Right lobe of liver (tissue), 6 donors: ENCODE data around the gene CD9. TPM values are rescaled to one million over a fixed set of nuclear protein-coding genes. Genes with fewer than 3 reads are reported as not detected.
A peak's percentile ranks its signal among the peaks of the same experiment; 100 is the strongest.

ENCODE experiments used
- ATAC-seq, 4 donors: fragments of 200-7000 bp; cut with Tn5 transposase; one replicate each; pipeline ENCODE4 v1.9.1; 2020; ENCODE audit warnings: mild to moderate bottlenecking in 4 of 4, moderate library complexity in 4 of 4
- DNase-seq, 3 donors: peaks; one replicate each; pipeline ENCODE4 v3.0.0-alpha.2; 2020
- H3K27ac ChIP-seq, 3 donors: fragments of 200-600 bp; one replicate each; pipeline ENCODE4 v1.8.0; 2022
- H3K27me3 ChIP-seq, 2 donors: fragments of 200-600 bp; one replicate each; pipeline ENCODE4 v1.8.0; 2022
- H3K36me3 ChIP-seq, 4 donors: fragments of 200-600 bp; sonication (generic) in 1 of 4; one replicate each; pipeline versions ENCODE4 v1.5.1 to v1.8.0; 2017 to 2022; ENCODE audit warnings: control low read depth in 1 of 4
- H3K4me1 ChIP-seq, 4 donors: fragments of 200-600 bp; sonication (generic) in 1 of 4; one replicate each; pipeline versions ENCODE4 v1.5.1 to v1.8.0; 2017 to 2022; ENCODE audit warnings: control low read depth in 1 of 4
- H3K4me3 ChIP-seq, 3 donors: fragments of 200-600 bp; one replicate each; pipeline ENCODE4 v1.8.0; 2022
- H3K9me3 ChIP-seq, 4 donors: fragments of 200-600 bp; sonication (generic) in 1 of 4; one replicate each; pipeline versions ENCODE4 v1.5.1 to v1.8.0; 2017 to 2022; ENCODE audit warnings: control low read depth in 1 of 4
- CTCF ChIP-seq, 4 donors: fragments of 200-600 bp in 3 of 4; fragments of 450-650 bp in 1 of 4; IDR thresholded peaks; one replicate each; pipeline versions ENCODE4 v1.5.1 to v1.8.0; 2016 to 2022; ENCODE audit warnings: antibody characterized with exemption in 4 of 4, mild to moderate bottlenecking in 2 of 4
- POLR2A ChIP-seq: fragments of 450-650 bp; IDR thresholded peaks from one replicate; pipeline ENCODE4 v1.6.1; 2017; ENCODE audit warnings: antibody characterized with exemption, mild to moderate bottlenecking
- WGBS: methylation state at CpG from one replicate; pipeline ENCODE4 v1.1.6; 2018; ENCODE audit warnings: low coverage, low lambda C conversion rate; ENCODE audit not compliant: insufficient coverage; ENCODE audit errors: missing lambda C conversion rate; 5-methylcytosine and 5-hydroxymethylcytosine counted together
- intact Hi-C, 2 donors: fragments of 100-400 bp; cut with DNase I; formaldehyde crosslinking; loops; one replicate each; pipeline versions ENCODE4 v1.11.2 to v1.14.1; 2022
- total RNA-seq, 6 experiments: library from RNA; depleted of rRNA in 2 of 6; stranded (reverse); fragments of >200 nt in 2 of 6; fragmentation: NEBNext Ultra II Directional in 3 of 6; extraction: Animal tissue kit (Norgen Biotek cat#: 25700) in 3 of 6; gene quantifications; one replicate each; pipeline versions ENCODE4 v1.1.0 to v1.2.4, GENCODE V29; 2016 to 2023
- donor health status: DM: no; HTN: yes; CAD: no.
- donor health status: DM: no; HTN: no; CAD: no.
- donor health status: DM: no; HTN: no; CAD: no.
- donor health status: DM: no; HTN: yes; CAD: no.
- donor health status: DM: no; HTN: yes; CAD: no.

The CD9 gene
- total RNA-seq, 6 experiments from 2014 or later, result 17.2 to 65.7 (median 34.2) TPM

GRCh38 chr12:6279256-6279628 lies 79.0 kb downstream of the CD9 start:
- Histone ChIP-seq H3K36me3 (no peaks in the 10 kb centered on the region), H3K4me3 (no peak overlapping the region), H3K27me3 (no peaks in the 10 kb centered on the region), H3K27ac (peak overlapping the region in 2 of 3 donors; percentile 0 to 12), H3K9me3 (no peaks in the 10 kb centered on the region), H3K4me1 (peaks cover 0 to 28% (median 8%) of the 10 kb centered on the region in 4 donors)
- ATAC-seq (no peak), DNase-seq (no peak)
- 74% methylated on average over 8 of the region's 12 CpGs for WGBS
- intact Hi-C loops, result loop anchor here in 1 of 2 donors (10.0 kb wide), 1 partner anchor 74 kb away; the partner anchor contains the start of gene CD9
- TF ChIP-seq POLR2A, result no peak
- no peak for TF ChIP-seq CTCF (IDR thresholded peaks at IDR 0.05)

- no peaks in the 10 kb centered on the region for H3K27me3 ChIP-seq
- DNase-seq (peak in 1 of 3 donors; percentile 31), ATAC-seq (no peak)
- peak overlapping the region; percentile 0 to 29 (median 12) for H3K27ac ChIP-seq
- TF ChIP-seq POLR2A (no peak), CTCF (IDR thresholded peaks at IDR 0.05) (no peak)
- H3K9me3 ChIP-seq, result no peaks in the 10 kb centered on the region
- peaks cover 0 to 28% (median 8%) of the 10 kb centered on the region in 4 donors for H3K4me1 ChIP-seq
- H3K4me3 ChIP-seq, result no peak overlapping the region
- WGBS, result 75% methylated on average over 4 of the region's 8 CpGs
- intact Hi-C loops, result loop anchor here (5.0 to 10.0 kb wide), 2 partner anchors 75 to 212 kb away; partner anchors contain the start of gene CD9 (in 1 of the 2)
- no peaks in the 10 kb centered on the region for H3K36me3 ChIP-seq
Observed at GRCh38 chr12:6279631-6280030, 79.4 kb downstream of the CD9 start.

- peak; percentile 5 to 67 (median 32) for ATAC-seq
- H3K27ac ChIP-seq, result peak overlapping the region; percentile 0 to 23 (median 7)
Observed at GRCh38 chr12:6280053-6280469, 79.9 kb downstream of the CD9 start.

GRCh38 chr12:6280672-6281071 lies 80.5 kb downstream of the CD9 start:
- no peak for ATAC-seq
- peak overlapping the region in 1 of 3 donors; percentile 23 for H3K27ac ChIP-seq

More at GRCh38 chr12:6280053-6280469, 79.9 kb downstream of the CD9 start:
- H3K27me3 ChIP-seq, result no peaks in the 10 kb centered on the region
- no peak overlapping the region for H3K4me3 ChIP-seq
- peak; percentile 41 for TF ChIP-seq POLR2A
- no peak for TF ChIP-seq CTCF (IDR thresholded peaks at IDR 0.05)
- peak in 2 of 3 donors; percentile 38 to 67 for DNase-seq
- H3K9me3 ChIP-seq, result no peaks in the 10 kb centered on the region
- H3K36me3 ChIP-seq, result no peaks in the 10 kb centered on the region
- peaks cover 0 to 28% (median 8%) of the 10 kb centered on the region in 4 donors for H3K4me1 ChIP-seq
- intact Hi-C loops, result loop anchor here (5.0 kb wide), 1 partner anchor 213 kb away; no protein-coding TSS in a partner anchor
- 15% methylated on average over 1 of the region's 2 CpGs for WGBS

More at GRCh38 chr12:6280672-6281071, 80.5 kb downstream of the CD9 start:
- intact Hi-C loops, result loop anchor here (5.0 kb wide), 1 partner anchor 213 kb away; no protein-coding TSS in a partner anchor
- H3K4me1 ChIP-seq, result peaks cover 0 to 28% (median 8%) of the 10 kb centered on the region in 4 donors
- DNase-seq, result peak in 1 of 3 donors; percentile 16
- no peaks in the 10 kb centered on the region for H3K27me3 ChIP-seq
- 84% methylated on average over 11 of the region's 11 CpGs for WGBS
- no peaks in the 10 kb centered on the region for H3K36me3 ChIP-seq
- H3K4me3 ChIP-seq, result no peak overlapping the region
- no peak for TF ChIP-seq POLR2A
- TF ChIP-seq CTCF (IDR thresholded peaks at IDR 0.05), result no peak
- no peaks in the 10 kb centered on the region for H3K9me3 ChIP-seq
